HUES6 (cell line): ENCODE data around the gene POLD3.

Experiments
- H3K27ac ChIP-seq: 2 replicates; pipeline ENCODE4 v1.7.0; 2013; ENCODE audit warnings: low read depth, mild to moderate bottlenecking, low read length, inconsistent platforms
- H3K27me3 ChIP-seq: 2 replicates; pipeline ENCODE4 v1.6.1; 2013; ENCODE audit warnings: low read length; ENCODE audit not compliant: control insufficient read depth, insufficient read depth
- H3K36me3 ChIP-seq: 2 replicates; pipeline ENCODE4 v1.6.1; 2013; ENCODE audit warnings: low read length; ENCODE audit not compliant: control insufficient read depth, insufficient read depth
- H3K4me1 ChIP-seq: 2 replicates; pipeline ENCODE4 v1.6.1; 2013; ENCODE audit warnings: low read length; ENCODE audit not compliant: control insufficient read depth, insufficient read depth
- H3K4me3 ChIP-seq: 2 replicates; pipeline ENCODE4 v1.5.1; 2013; ENCODE audit warnings: low read depth, low read length
- H3K9ac ChIP-seq: one replicate; pipeline ENCODE4 v1.6.1; 2013; ENCODE audit warnings: mild to moderate bottlenecking, low read length
- H3K9me3 ChIP-seq: 2 replicates; pipeline ENCODE4 v1.6.1; 2013; ENCODE audit warnings: low read depth, low read length; ENCODE audit not compliant: control insufficient read depth, insufficient read depth

The POLD3 gene

GRCh38 chr11:74638869-74639268 is 46.5 kb downstream of the POLD3 start:
- Histone ChIP-seq H3K4me3 (no peak overlapping the region), H3K9ac (no peak overlapping the region), H3K9me3 (no peaks in the 10 kb centered on the region), H3K36me3 (peaks cover 62% of the 10 kb centered on the region), H3K27me3 (no peaks in the 10 kb centered on the region), H3K4me1 (no peaks in the 10 kb centered on the region), H3K27ac (no peak overlapping the region)

- H3K27me3 ChIP-seq = no peaks in the 10 kb centered on the region
- H3K27ac ChIP-seq = no peak overlapping the region
- H3K4me1 ChIP-seq = no peaks in the 10 kb centered on the region
- H3K9me3 ChIP-seq = no peaks in the 10 kb centered on the region
- H3K9ac ChIP-seq = no peak overlapping the region
- peaks cover 57% of the 10 kb centered on the region for H3K36me3 ChIP-seq
- no peak overlapping the region for H3K4me3 ChIP-seq
These were observed 47.2 kb downstream of the POLD3 start for GRCh38 chr11:74639533-74639932.

- Histone ChIP-seq H3K4me1 (no peaks in the 10 kb centered on the region), H3K9me3 (no peaks in the 10 kb centered on the region), H3K27me3 (no peaks in the 10 kb centered on the region), H3K9ac (no peak overlapping the region), H3K4me3 (no peak overlapping the region), H3K27ac (no peak overlapping the region), H3K36me3 (peaks cover 46% of the 10 kb centered on the region)
These were observed 48.9 kb downstream of the POLD3 start for GRCh38 chr11:74641289-74641688.

- H3K4me3 ChIP-seq = no peak overlapping the region
- H3K36me3 ChIP-seq = peaks cover 39% of the 10 kb centered on the region
- H3K9ac ChIP-seq = no peak overlapping the region
- no peaks in the 10 kb centered on the region for H3K9me3 ChIP-seq
- H3K27ac ChIP-seq = no peak overlapping the region
- H3K4me1 ChIP-seq = peaks cover 5% of the 10 kb centered on the region
- no peaks in the 10 kb centered on the region for H3K27me3 ChIP-seq
These were observed 49.5 kb downstream of the POLD3 start for GRCh38 chr11:74641905-74642304.

- H3K4me1 ChIP-seq = peaks cover 11% of the 10 kb centered on the region
- H3K9me3 ChIP-seq = no peaks in the 10 kb centered on the region
- H3K4me3 ChIP-seq = no peak overlapping the region
- no peak overlapping the region for H3K27ac ChIP-seq
- no peak overlapping the region for H3K9ac ChIP-seq
- peaks cover 39% of the 10 kb centered on the region for H3K36me3 ChIP-seq
- no peaks in the 10 kb centered on the region for H3K27me3 ChIP-seq
These were observed 50.5 kb downstream of the POLD3 start for GRCh38 chr11:74642912-74643311.

- H3K36me3 ChIP-seq = peaks cover 43% of the 10 kb centered on the region
- no peaks in the 10 kb centered on the region for H3K27me3 ChIP-seq
- H3K4me3 ChIP-seq = no peak overlapping the region
- no peaks in the 10 kb centered on the region for H3K9me3 ChIP-seq
- H3K27ac ChIP-seq = no peak overlapping the region
- H3K4me1 ChIP-seq = peaks cover 11% of the 10 kb centered on the region
- H3K9ac ChIP-seq = no peak overlapping the region
These were observed 51.7 kb downstream of the POLD3 start for GRCh38 chr11:74644081-74644480.

- Histone ChIP-seq H3K9me3 (no peaks in the 10 kb centered on the region), H3K27ac (no peak overlapping the region), H3K9ac (no peak overlapping the region), H3K4me3 (no peak overlapping the region), H3K36me3 (peaks cover 38% of the 10 kb centered on the region), H3K4me1 (peaks cover 11% of the 10 kb centered on the region), H3K27me3 (no peaks in the 10 kb centered on the region)
These were observed 53.8 kb downstream of the POLD3 start for GRCh38 chr11:74646215-74646614.

- Histone ChIP-seq H3K27me3 (no peaks in the 10 kb centered on the region), H3K4me3 (no peak overlapping the region), H3K9ac (no peak overlapping the region), H3K27ac (no peak overlapping the region), H3K4me1 (peaks cover 11% of the 10 kb centered on the region), H3K9me3 (no peaks in the 10 kb centered on the region), H3K36me3 (peaks cover 35% of the 10 kb centered on the region)
These were observed 54.6 kb downstream of the POLD3 start for GRCh38 chr11:74646954-74647353.

GRCh38 chr11:74647404-74647803 is 55.0 kb downstream of the POLD3 start:
- H3K9me3 ChIP-seq = no peaks in the 10 kb centered on the region
- no peak overlapping the region for H3K9ac ChIP-seq
- H3K36me3 ChIP-seq = peaks cover 36% of the 10 kb centered on the region
- H3K27me3 ChIP-seq = no peaks in the 10 kb centered on the region
- H3K4me1 ChIP-seq = peaks cover 11% of the 10 kb centered on the region
- H3K27ac ChIP-seq = no peak overlapping the region
- H3K4me3 ChIP-seq = no peak overlapping the region

- H3K36me3 ChIP-seq = peaks cover 36% of the 10 kb centered on the region
These were observed 55.4 kb downstream of the POLD3 start for GRCh38 chr11:74647831-74648230.

GRCh38 chr11:74648894-74649293 is 56.5 kb downstream of the POLD3 start:
- H3K9ac ChIP-seq = no peak overlapping the region
- no peaks in the 10 kb centered on the region for H3K9me3 ChIP-seq
- peaks cover 34% of the 10 kb centered on the region for H3K36me3 ChIP-seq
- H3K27ac ChIP-seq = no peak overlapping the region
- H3K27me3 ChIP-seq = no peaks in the 10 kb centered on the region
- H3K4me3 ChIP-seq = no peak overlapping the region
- H3K4me1 ChIP-seq = peaks cover 11% of the 10 kb centered on the region

More at GRCh38 chr11:74647831-74648230, 55.4 kb downstream of the POLD3 start:
- Histone ChIP-seq H3K4me3 (no peak overlapping the region), H3K9ac (no peak overlapping the region), H3K9me3 (no peaks in the 10 kb centered on the region), H3K27ac (no peak overlapping the region), H3K4me1 (peaks cover 11% of the 10 kb centered on the region), H3K27me3 (no peaks in the 10 kb centered on the region)

- Histone ChIP-seq H3K9me3 (no peaks in the 10 kb centered on the region), H3K36me3 (peaks cover 35% of the 10 kb centered on the region), H3K9ac (no peak overlapping the region), H3K27me3 (no peaks in the 10 kb centered on the region), H3K4me3 (no peak overlapping the region), H3K4me1 (peaks cover 11% of the 10 kb centered on the region), H3K27ac (no peak overlapping the region)
These were observed 58.1 kb downstream of the POLD3 start for GRCh38 chr11:74650498-74650897.
